AG04450 (cell line): Measurements from ENCODE around the gene AKT2. TPM values are rescaled to one million over a fixed set of nuclear protein-coding genes. Genes with fewer than 3 reads are reported as not detected.

Experiments
- CTCF ChIA-PET: fragments of 300-600, 350-600 bp; formaldehyde crosslinking; extraction: SDS; loops from one replicate; lab custom pipeline; 2022; ENCODE audit warnings: antibody characterized with exemption, inconsistent platforms; lab: Charles Lee
- POLR2A ChIA-PET: fragments of 350-600 bp; formaldehyde crosslinking; extraction: SDS; loops from one replicate; lab custom pipeline; 2021; ENCODE audit warnings: antibody characterized with exemption, inconsistent platforms; lab: Yijun Ruan, JAX
- DNase-seq: peaks from one replicate; pipeline ENCODE4 v3.0.0-alpha.2; 2011; ENCODE audit warnings: low read depth, low spot score
- H3K27ac ChIP-seq: one replicate; pipeline ENCODE4 v1.5.1; 2012; ENCODE audit warnings: low read depth, low read length, control low read depth
- H3K27me3 ChIP-seq: one replicate; pipeline ENCODE4 v1.6.0; 2012; ENCODE audit warnings: low read length; ENCODE audit not compliant: control insufficient read depth, insufficient read depth
- H3K4me3 ChIP-seq: 2 replicates; pipeline ENCODE4 v1.5.1; 2011; ENCODE audit warnings: mild to moderate bottlenecking, low read depth, low read length, control low read depth
- H3K9me3 ChIP-seq: 2 replicates; pipeline ENCODE4 v1.5.1; 2012; ENCODE audit warnings: low read length; ENCODE audit not compliant: control insufficient read depth, insufficient read depth
- CTCF ChIP-seq: IDR thresholded peaks from 2 replicates; pipeline ENCODE4 v1.5.1; 2011; ENCODE audit warnings: low read depth, low read length, control low read depth, inconsistent platforms
- polyA plus RNA-seq: library from polyadenylated mRNA; depleted of rRNA; stranded (reverse); fragments of >200 nt; gene quantifications from 2 replicates; pipeline ENCODE4 v1.2.3, GENCODE V29; 2011

Gene AKT2
- polyA plus RNA-seq, 1 experiment = 99.8 TPM

- POLR2A ChIA-PET = no interaction called here
- DNase-seq = no peak
- CTCF ChIA-PET = interaction anchor here (0.7 kb wide), 1 partner anchor 16 kb away, joined by 4 read pairs; no protein-coding TSS in a partner anchor
- Histone ChIP-seq H3K27me3 (no peaks in the 10 kb centered on the region), H3K27ac (no peak overlapping the region), H3K9me3 (no peaks in the 10 kb centered on the region), H3K4me3 (no peak overlapping the region)
- no peak for TF ChIP-seq CTCF
Observed at GRCh38 chr19:40312533-40312932, 27.4 kb upstream of the AKT2 start.

DNA sequence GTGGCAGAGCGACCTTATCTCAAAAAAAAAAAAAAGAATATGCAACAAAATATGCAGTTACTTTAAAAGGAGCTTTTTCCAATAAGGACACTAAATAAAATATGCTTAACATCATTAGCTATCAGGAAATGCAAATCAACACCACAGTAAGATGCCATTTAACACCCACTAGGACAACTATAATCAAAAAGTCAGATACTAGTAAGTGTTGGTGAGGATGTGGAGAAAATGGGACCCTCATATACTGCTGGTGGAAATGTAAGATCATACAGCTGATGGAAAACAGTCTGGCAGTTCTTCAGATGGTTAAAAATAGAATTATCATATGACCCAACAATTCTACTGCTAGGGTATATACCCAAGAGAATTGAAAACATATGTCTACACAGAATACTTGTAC, 24.5 kb upstream of the AKT2 start:
- CTCF ChIA-PET = no interaction called here
- TF ChIP-seq CTCF = no peak
- no peak for DNase-seq
- H3K27me3 ChIP-seq = no peaks in the 10 kb centered on the region
- H3K4me3 ChIP-seq = no peak overlapping the region
- POLR2A ChIA-PET = interaction anchor here (0.6 to 0.7 kb wide), 2 partner anchors 82 to 325 kb away, joined by 4 read pairs; no protein-coding TSS in a partner anchor
- H3K27ac ChIP-seq = no peak overlapping the region
- no peaks in the 10 kb centered on the region for H3K9me3 ChIP-seq

DNA sequence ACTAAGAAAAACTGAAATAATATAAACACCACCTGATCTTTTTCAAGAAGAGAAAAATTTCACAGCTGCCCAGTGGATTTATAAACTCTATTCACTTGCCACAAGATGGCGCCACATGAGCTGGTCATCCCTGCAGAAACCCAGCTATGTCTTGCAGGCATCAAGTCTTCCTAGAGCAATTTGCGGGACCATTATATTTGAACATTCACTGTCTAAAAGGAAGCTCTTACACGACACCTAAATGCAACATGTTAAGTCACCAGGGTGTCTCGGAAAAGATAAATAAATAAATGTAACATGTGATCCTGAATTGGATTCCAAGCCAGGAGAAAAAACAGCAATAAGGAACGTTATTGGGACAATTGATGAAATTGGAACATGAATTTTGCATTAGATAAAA, 20.3 kb upstream of the AKT2 start:
- POLR2A ChIA-PET = interaction anchor here (0.6 to 1.0 kb wide), 7 partner anchors 40 to 941 kb away, joined by 3 to 9 read pairs (median 4); no protein-coding TSS in a partner anchor
- Histone ChIP-seq H3K9me3 (no peaks in the 10 kb centered on the region), H3K27ac (no peak overlapping the region), H3K27me3 (no peaks in the 10 kb centered on the region), H3K4me3 (no peak overlapping the region)
- CTCF ChIA-PET = interaction anchor here (0.5 to 2.4 kb wide), 51 partner anchors 9 to 759 kb away, joined by 3 to 26 read pairs (median 4); partner anchors contain the start of genes C19orf47, LTBP4, PLD3 and SERTAD1
- DNase-seq = peak; percentile 83
- peak; percentile 79 for TF ChIP-seq CTCF

GRCh38 chr19:40304306-40304705, 19.2 kb upstream of the AKT2 start:
- no peak overlapping the region for H3K27ac ChIP-seq
- POLR2A ChIA-PET = no interaction called here
- H3K9me3 ChIP-seq = no peaks in the 10 kb centered on the region
- TF ChIP-seq CTCF = no peak
- H3K4me3 ChIP-seq = no peak overlapping the region
- DNase-seq = no peak
- H3K27me3 ChIP-seq = no peaks in the 10 kb centered on the region
- CTCF ChIA-PET = interaction anchor here (0.6 to 2.4 kb wide), 17 partner anchors 11 to 330 kb away, joined by 3 to 26 read pairs (median 9); partner anchors contain the start of genes C19orf47 and PLD3

DNA sequence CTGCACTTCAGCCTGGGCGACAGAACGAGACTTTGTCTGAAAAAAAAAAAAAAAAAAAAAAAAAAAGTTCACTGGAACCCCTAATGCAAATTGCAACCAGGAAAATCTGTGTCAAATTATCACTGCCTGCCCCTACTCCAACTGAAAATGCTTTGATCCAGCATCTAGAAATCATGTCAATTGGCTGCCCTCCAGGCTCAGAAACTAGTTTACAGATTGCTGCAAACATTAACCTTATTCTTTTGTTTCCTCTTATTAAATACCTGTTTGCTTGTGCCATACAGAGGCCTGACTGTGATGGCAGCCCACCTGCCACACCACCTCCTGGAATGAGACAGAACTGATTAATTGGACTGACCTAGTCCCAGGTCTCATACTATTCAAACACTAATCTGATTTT, 18.6 kb upstream of the AKT2 start:
- ChIA-PET POLR2A (no interaction called here), CTCF (interaction anchor here (0.7 to 2.4 kb wide), 10 partner anchors 12 to 331 kb away, joined by 3 to 26 read pairs (median 6); no protein-coding TSS in a partner anchor)
- H3K27ac ChIP-seq = no peak overlapping the region
- no peak for DNase-seq
- H3K4me3 ChIP-seq = no peak overlapping the region
- no peaks in the 10 kb centered on the region for H3K9me3 ChIP-seq
- H3K27me3 ChIP-seq = no peaks in the 10 kb centered on the region
- no peak for TF ChIP-seq CTCF
